BE2C (cell line): ENCODE results near the gene SLFN13.
"Not testable (repeated sequence)": the region's sequence is repeated elsewhere in the genome, so short reads cannot be mapped to it uniquely, and the experiment has no call there.

Experiments used
- DNase-seq: peaks from one replicate; pipeline ENCODE4 v3.0.0-alpha.2; 2020
- H3K27me3 ChIP-seq: fragments of 250-450 bp; sonication (Bioruptor Pico); 2 replicates; pipeline ENCODE4 v1.5.1; 2020; ENCODE audit warnings: mild to moderate bottlenecking
- H3K36me3 ChIP-seq: fragments of 250-450 bp; sonication (Bioruptor Pico); 2 replicates; pipeline ENCODE4 v1.5.1; 2020; ENCODE audit warnings: mild to moderate bottlenecking
- H3K4me1 ChIP-seq: fragments of 250-450 bp; sonication (Bioruptor Pico); 2 replicates; pipeline ENCODE4 v1.5.1; 2020
- H3K4me3 ChIP-seq: 2 replicates; pipeline ENCODE4 v1.5.1; 2011; ENCODE audit warnings: low read depth, low read length
- H3K9me3 ChIP-seq: fragments of 250-450 bp; sonication (Bioruptor Pico); 2 replicates; pipeline ENCODE4 v1.5.1; 2020
- TF ChIP-seq, protein P1 (sequence below): IDR thresholded peaks from 2 replicates; pipeline ENCODE4 v1.5.1; 2012; ENCODE audit warnings: mild to moderate bottlenecking, low read depth, low read length

The SLFN13 gene

DNA sequence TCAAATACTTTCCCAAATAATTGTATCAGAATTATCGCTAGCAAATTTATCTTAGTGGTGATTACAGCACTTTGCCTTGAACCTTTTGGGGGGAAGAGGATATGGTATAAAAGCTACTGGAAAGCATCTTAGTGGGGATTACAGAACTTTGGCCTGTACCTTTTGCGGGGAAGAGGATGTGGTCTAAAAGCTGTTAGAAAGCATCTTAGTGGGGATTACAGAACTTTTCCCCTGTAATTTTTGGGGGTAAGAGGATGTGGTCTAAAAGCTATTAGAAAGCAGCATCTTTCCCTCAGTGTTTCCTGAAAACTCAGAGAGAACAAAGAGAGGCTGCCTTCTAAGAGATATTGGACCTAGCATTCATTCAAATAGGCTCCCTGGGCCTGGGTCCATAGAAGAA is 20.3 kb downstream of the SLFN13 start:
- no peak overlapping the region for H3K4me3 ChIP-seq
- no peak for DNase-seq
- no peaks in the 10 kb centered on the region for H3K4me1 ChIP-seq
- H3K36me3 ChIP-seq, result no peaks in the 10 kb centered on the region
- H3K9me3 ChIP-seq, result no peaks in the 10 kb centered on the region
- peaks cover 56% of the 10 kb centered on the region for H3K27me3 ChIP-seq
- TF ChIP-seq, protein P1, sequence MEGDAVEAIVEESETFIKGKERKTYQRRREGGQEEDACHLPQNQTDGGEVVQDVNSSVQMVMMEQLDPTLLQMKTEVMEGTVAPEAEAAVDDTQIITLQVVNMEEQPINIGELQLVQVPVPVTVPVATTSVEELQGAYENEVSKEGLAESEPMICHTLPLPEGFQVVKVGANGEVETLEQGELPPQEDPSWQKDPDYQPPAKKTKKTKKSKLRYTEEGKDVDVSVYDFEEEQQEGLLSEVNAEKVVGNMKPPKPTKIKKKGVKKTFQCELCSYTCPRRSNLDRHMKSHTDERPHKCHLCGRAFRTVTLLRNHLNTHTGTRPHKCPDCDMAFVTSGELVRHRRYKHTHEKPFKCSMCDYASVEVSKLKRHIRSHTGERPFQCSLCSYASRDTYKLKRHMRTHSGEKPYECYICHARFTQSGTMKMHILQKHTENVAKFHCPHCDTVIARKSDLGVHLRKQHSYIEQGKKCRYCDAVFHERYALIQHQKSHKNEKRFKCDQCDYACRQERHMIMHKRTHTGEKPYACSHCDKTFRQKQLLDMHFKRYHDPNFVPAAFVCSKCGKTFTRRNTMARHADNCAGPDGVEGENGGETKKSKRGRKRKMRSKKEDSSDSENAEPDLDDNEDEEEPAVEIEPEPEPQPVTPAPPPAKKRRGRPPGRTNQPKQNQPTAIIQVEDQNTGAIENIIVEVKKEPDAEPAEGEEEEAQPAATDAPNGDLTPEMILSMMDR, result no peak

DNA sequence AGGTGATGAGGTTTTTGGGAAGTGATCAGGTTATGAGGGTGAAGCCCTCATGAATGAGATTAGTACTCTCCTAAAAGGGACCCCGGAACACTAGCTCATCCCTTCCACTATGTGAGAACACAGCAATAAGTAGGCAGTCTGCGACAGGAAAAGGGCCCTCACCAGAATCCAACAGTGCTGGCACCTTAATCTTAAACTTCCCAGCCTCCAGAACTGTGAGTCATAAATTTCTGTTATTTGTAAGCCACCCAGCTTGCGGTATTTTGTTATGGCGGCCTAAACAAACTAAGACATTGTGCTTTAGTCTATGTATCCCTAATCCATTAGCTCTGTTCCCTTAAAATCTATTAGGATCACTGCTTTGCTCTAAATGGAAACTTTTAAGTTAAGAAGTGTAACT is 24.8 kb downstream of the SLFN13 start:
- DNase-seq, result no peak
- Histone ChIP-seq H3K4me3 (no peak overlapping the region), H3K36me3 (no peaks in the 10 kb centered on the region), H3K27me3 (peaks cover 41% of the 10 kb centered on the region), H3K9me3 (no peaks in the 10 kb centered on the region), H3K4me1 (no peaks in the 10 kb centered on the region)
- TF ChIP-seq, protein P1, result no peak

DNA sequence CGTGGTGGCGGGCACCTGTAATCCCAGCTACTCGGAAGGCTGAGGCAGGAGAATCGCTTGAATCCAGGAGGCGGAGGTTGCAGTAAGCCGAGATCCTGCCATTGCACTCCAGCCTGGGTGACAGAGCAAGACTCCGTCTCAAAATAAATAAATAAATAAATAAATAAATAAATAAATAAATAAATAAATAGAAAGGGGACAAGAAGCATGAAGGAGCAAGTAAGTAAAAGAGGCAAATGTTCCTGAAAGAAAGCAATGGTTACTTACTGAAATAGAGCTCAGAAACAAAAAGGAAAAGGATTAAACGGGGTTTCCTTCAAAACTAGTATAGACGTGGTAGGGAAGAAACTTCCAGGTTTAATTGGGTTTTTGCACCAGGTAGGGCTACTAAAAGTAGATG is 27.5 kb downstream of the SLFN13 start:
- not testable (repeated sequence) for H3K9me3 ChIP-seq, H3K4me3 ChIP-seq, H3K4me1 ChIP-seq, DNase-seq, H3K36me3 ChIP-seq
- peaks cover 35% of the 10 kb centered on the region for H3K27me3 ChIP-seq

DNA sequence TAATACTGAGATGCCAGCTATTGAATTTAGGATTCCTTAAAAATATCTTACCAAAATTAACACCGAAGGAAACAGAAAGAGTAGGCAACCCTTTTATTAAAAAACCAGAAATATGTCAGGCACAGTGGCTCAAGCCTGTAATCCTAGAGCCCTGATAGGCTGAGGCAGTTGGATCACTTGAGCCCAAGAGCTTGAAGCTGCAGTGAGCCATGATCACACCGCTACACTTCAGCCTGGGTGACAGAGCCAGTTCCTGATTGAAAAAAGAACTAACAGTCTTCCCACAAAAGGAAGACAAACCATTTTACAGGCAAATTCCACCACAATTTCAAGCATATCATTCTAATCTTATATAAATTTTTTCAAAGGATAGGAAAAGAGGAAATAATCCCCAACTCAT is 31.9 kb downstream of the SLFN13 start:
- Histone ChIP-seq H3K36me3 (no peaks in the 10 kb centered on the region), H3K9me3 (no peaks in the 10 kb centered on the region), H3K4me3 (no peak overlapping the region), H3K4me1 (no peaks in the 10 kb centered on the region), H3K27me3 (peaks cover 45% of the 10 kb centered on the region)
- TF ChIP-seq, protein P1, result no peak
- no peak for DNase-seq

DNA sequence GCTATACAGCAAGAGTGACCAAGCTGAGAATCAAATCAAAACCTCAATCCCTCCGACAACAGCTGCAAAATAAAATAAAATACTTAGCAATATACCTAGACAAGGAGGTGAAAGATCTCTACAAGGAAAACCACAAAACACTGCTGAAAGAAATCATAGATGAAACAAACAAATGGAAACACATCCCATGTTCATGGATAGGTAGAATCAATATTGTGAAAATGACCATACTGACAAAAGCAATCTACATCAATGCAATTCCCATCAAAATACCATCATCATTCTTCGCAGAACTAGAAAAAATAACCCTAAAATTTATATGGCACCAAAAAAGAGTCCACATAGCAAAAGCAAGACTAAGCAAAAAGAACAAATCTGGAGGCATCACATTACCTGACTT is 33.9 kb downstream of the SLFN13 start:
- H3K4me1 ChIP-seq, DNase-seq, H3K9me3 ChIP-seq, H3K36me3 ChIP-seq, H3K4me3 ChIP-seq: not testable (repeated sequence)
- peaks cover 52% of the 10 kb centered on the region for H3K27me3 ChIP-seq

DNA sequence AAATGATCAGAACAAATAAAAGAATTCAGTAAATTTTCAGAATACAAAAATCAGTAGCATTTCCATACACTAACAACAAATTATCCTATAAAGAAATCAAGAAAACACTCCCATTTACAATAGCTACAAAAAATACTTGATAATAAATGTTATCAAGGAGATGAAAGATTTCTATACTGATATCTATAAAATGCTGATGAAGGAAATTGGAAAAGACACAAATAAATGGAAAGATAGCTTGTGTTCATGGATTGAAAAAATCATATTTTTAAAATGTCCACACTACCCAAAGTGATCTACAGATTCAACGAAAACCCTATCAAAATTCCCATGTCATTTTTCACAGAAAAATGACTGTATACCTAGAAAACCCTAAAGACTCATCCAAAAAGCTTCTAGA is 34.3 kb downstream of the SLFN13 start:
- Histone ChIP-seq H3K27me3 (peaks cover 49% of the 10 kb centered on the region), H3K4me1 (no peaks in the 10 kb centered on the region), H3K36me3 (no peaks in the 10 kb centered on the region), H3K9me3 (no peaks in the 10 kb centered on the region), H3K4me3 (no peak overlapping the region)
- DNase-seq, result no peak
- TF ChIP-seq, protein P1, result no peak

DNA sequence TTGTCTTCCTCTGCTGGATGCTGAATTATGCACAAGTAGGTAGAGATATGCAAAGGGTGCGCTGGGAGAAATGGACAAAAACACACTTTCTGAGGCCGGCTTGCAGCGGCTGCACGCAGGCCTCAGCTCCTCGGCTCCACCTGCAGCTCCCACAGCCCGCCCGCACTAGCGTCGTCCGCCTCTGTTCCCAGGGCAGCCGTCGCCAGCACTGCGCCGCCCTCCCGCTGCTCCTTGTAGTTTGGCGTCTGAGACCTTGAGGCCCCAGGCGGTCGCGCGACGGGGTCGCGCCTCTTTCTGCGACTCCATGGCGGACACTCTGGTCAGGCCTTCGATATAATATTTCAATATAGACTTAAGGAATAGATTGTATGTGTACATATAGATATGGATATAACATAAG is 41.0 kb downstream of the SLFN13 start:
- Histone ChIP-seq H3K36me3 (no peaks in the 10 kb centered on the region), H3K9me3 (no peaks in the 10 kb centered on the region), H3K27me3 (peaks cover 56% of the 10 kb centered on the region), H3K4me1 (no peaks in the 10 kb centered on the region), H3K4me3 (no peak overlapping the region)
- DNase-seq, result no peak
- TF ChIP-seq, protein P1, result no peak
